Measurements from ENCODE around the gene OR10J1.

Gene OR10J1

GRCh38 chr1:159439422-159439821 is at the start of gene OR10J1:
TSS of gene OR10J1 (plus strand) at chr1:159439722. CDS start at chr1:159439792, 70 bp downstream.
- H3K27ac ChIP-seq, result no peak within 1 kb of the TSS
- no peak for DNase-seq (ENCODE audit: low spot score)
- TF ChIP-seq CTCF (IDR thresholded peaks at IDR 0.05), result no peak
- no peak within 1 kb of the TSS for H3K4me3 ChIP-seq

GRCh38 chr1:159406821-159407220 is 32.7 kb upstream of the OR10J1 start:
- H3K4me3 ChIP-seq, result no peak overlapping the region
- no peak for TF ChIP-seq CTCF (IDR thresholded peaks at IDR 0.05)
- DNase-seq (ENCODE audit: low spot score), result no peak

GRCh38 chr1:159408862-159409400 is 30.6 kb upstream of the OR10J1 start:
- DNase-seq (ENCODE audit: low spot score), result no peak
- Histone ChIP-seq H3K4me3 (no peak overlapping the region), H3K27ac (no peak overlapping the region)
- no peak for TF ChIP-seq CTCF (IDR thresholded peaks at IDR 0.05)

More at GRCh38 chr1:159406821-159407220, 32.7 kb upstream of the OR10J1 start:
- H3K27ac ChIP-seq, result no peak overlapping the region

- TF ChIP-seq CTCF (IDR thresholded peaks at IDR 0.05), result no peak
- no peak for DNase-seq (ENCODE audit: low spot score)
- H3K4me3 ChIP-seq, result no peak overlapping the region
- no peak overlapping the region for H3K27ac ChIP-seq
These were observed 17.7 kb upstream of the OR10J1 start for GRCh38 chr1:159421821-159422220.

GRCh38 chr1:159428536-159428935 is 11.0 kb upstream of the OR10J1 start:
- H3K27ac ChIP-seq, result no peak overlapping the region
- no peak for TF ChIP-seq CTCF (IDR thresholded peaks at IDR 0.05)

GRCh38 chr1:159429074-159429861 is 10.3 kb upstream of the OR10J1 start:
- Histone ChIP-seq H3K27ac (no peak overlapping the region), H3K4me3 (no peak overlapping the region)
- no peak for DNase-seq (ENCODE audit: low spot score)
- no peak for TF ChIP-seq CTCF (IDR thresholded peaks at IDR 0.05)

More at GRCh38 chr1:159428536-159428935, 11.0 kb upstream of the OR10J1 start:
- no peak overlapping the region for H3K4me3 ChIP-seq
- no peak for DNase-seq (ENCODE audit: low spot score)

GRCh38 chr1:159430985-159431384 is 8.5 kb upstream of the OR10J1 start:
- Histone ChIP-seq H3K27ac (no peak overlapping the region), H3K4me3 (no peak overlapping the region)
- no peak for DNase-seq (ENCODE audit: low spot score)
- TF ChIP-seq CTCF (IDR thresholded peaks at IDR 0.05), result no peak
